ENCODE measurements around the gene PDLIM7.

PDLIM7 gene

GRCh38 chr5:177507596-177508220 is 10.3 kb upstream of the PDLIM7 start:
- DNase-seq (ENCODE audit: low read depth), result no peak

- no peak for DNase-seq (ENCODE audit: low read depth)
Measured at GRCh38 chr5:177507165-177507564, 9.8 kb upstream of the PDLIM7 start.

- DNase-seq (ENCODE audit: low read depth), result no peak
Measured at GRCh38 chr5:177505075-177505474, 7.7 kb upstream of the PDLIM7 start.

GRCh38 chr5:177504086-177505056 is 7.0 kb upstream of the PDLIM7 start:
- DNase-seq (ENCODE audit: low read depth), result no peak

- no peak for DNase-seq (ENCODE audit: low read depth)
Measured at GRCh38 chr5:177503351-177504085, 6.1 kb upstream of the PDLIM7 start.

GRCh38 chr5:177502886-177503285 is 5.5 kb upstream of the PDLIM7 start:
- DNase-seq (ENCODE audit: low read depth), result no peak

- DNase-seq (ENCODE audit: low read depth), result no peak
Measured at GRCh38 chr5:177501874-177502678, 4.7 kb upstream of the PDLIM7 start.

GRCh38 chr5:177500685-177501522 is 3.5 kb upstream of the PDLIM7 start:
- DNase-seq (ENCODE audit: low read depth), result no peak

- DNase-seq (ENCODE audit: low read depth), result no peak
Measured at GRCh38 chr5:177499842-177500241, 2.4 kb upstream of the PDLIM7 start.

- DNase-seq (ENCODE audit: low read depth), result no peak
Measured at GRCh38 chr5:177498013-177498787, 796 bp upstream of the PDLIM7 start.

- no peak for DNase-seq (ENCODE audit: low read depth)
Measured at GRCh38 chr5:177496727-177497291, 595 bp downstream of the PDLIM7 start.

- no peak for DNase-seq (ENCODE audit: low read depth)
Measured at GRCh38 chr5:177496070-177496726, 1.2 kb downstream of the PDLIM7 start.

- DNase-seq (ENCODE audit: low read depth), result peak; percentile 74
Measured at GRCh38 chr5:177495243-177496060, 2.0 kb downstream of the PDLIM7 start.

GRCh38 chr5:177494346-177495195 is 2.8 kb downstream of the PDLIM7 start:
- peak; percentile 82 for DNase-seq (ENCODE audit: low read depth)

- no peak for DNase-seq (ENCODE audit: low read depth)
Measured at GRCh38 chr5:177493795-177494345, 3.5 kb downstream of the PDLIM7 start.

- no peak for DNase-seq (ENCODE audit: low read depth)
Measured at GRCh38 chr5:177492841-177493240, 4.6 kb downstream of the PDLIM7 start.
